H1 (cell line): ENCODE results near the gene CCNB1. TPM values are rescaled to one million over a fixed set of nuclear protein-coding genes. Genes with fewer than 3 reads are reported as not detected.

Experiments
- CHD1 ChIP-seq: IDR thresholded peaks from 2 replicates; pipeline ENCODE4 v1.6.1; 2012; ENCODE audit warnings: low read depth, low read length, improper control_type of control experiment
- CHD7 ChIP-seq: fragments of 300-600 bp; sonication (generic); IDR thresholded peaks from 2 replicates; pipeline ENCODE4 v1.7.1; 2012; ENCODE audit warnings: low read length, moderate library complexity, mild to moderate bottlenecking, inconsistent platforms; ENCODE audit not compliant: insufficient replicate concordance
- GABPA ChIP-seq: IDR thresholded peaks from 2 replicates; pipeline ENCODE4 v1.6.1; 2011; ENCODE audit warnings: mild to moderate bottlenecking, low read length, moderate library complexity, borderline replicate concordance; ENCODE audit not compliant: insufficient read depth
- HDAC6 ChIP-seq: IDR thresholded peaks from one replicate; pipeline ENCODE4 v1.7.1; 2012; ENCODE audit warnings: low read depth, mild to moderate bottlenecking, inconsistent platforms, low read length, moderate library complexity
- JUN ChIP-seq: IDR thresholded peaks from 2 replicates; pipeline ENCODE4 v1.6.1; 2011; ENCODE audit warnings: low read depth, mild to moderate bottlenecking, improper control_type of control experiment, low read length
- JUND ChIP-seq: IDR thresholded peaks from 2 replicates; pipeline ENCODE4 v1.6.1; 2011; ENCODE audit warnings: mild to moderate bottlenecking, improper control_type of control experiment, low read length
- RFX5 ChIP-seq: IDR thresholded peaks from 2 replicates; pipeline ENCODE4 v1.6.1; 2011; ENCODE audit warnings: low read depth, low read length, improper control_type of control experiment, borderline replicate concordance
- SRF ChIP-seq: IDR thresholded peaks from 2 replicates; pipeline ENCODE4 v1.6.1; 2011; ENCODE audit warnings: mild to moderate bottlenecking, low read depth, low read length, moderate library complexity
- TAF1 ChIP-seq: IDR thresholded peaks from 2 replicates; pipeline ENCODE4 v1.6.1; 2011; ENCODE audit warnings: mild to moderate bottlenecking, low read depth, low read length
- ZNF274 ChIP-seq: IDR thresholded peaks from 2 replicates; pipeline ENCODE4 v1.7.0; 2012; ENCODE audit warnings: low read length, borderline replicate concordance; ENCODE audit errors: extremely low read depth
- polyA plus RNA-seq, 7 experiments: library from polyadenylated mRNA; depleted of rRNA in 3 of 7; stranded (reverse) in 5 of 7; unstranded in 2 of 7; fragments of >200 nt in 5 of 7; fragments of 200-250 nt in 2 of 7; gene quantifications; 1 replicate in 5 of 7; 2 replicates in 1 of 7; 4 replicates in 1 of 7; pipeline versions ENCODE4 v1.2.1 to v1.2.3, GENCODE V29; 2011 to 2013; ENCODE audit warnings: missing spikeins in 2 of 7, mixed read lengths in 2 of 7
- total RNA-seq: library from RNA; stranded (reverse); fragmentation: NEBNext Ultra II Directional; extraction: Animal tissue kit (Norgen Biotek cat#: 25700); gene quantifications from 2 replicates; pipeline ENCODE4 v1.2.1, GENCODE V29; 2021

CCNB1 gene
- total and polyA plus RNA-seq, 2 of the 8 experiments (the other 6 are each of a cell fraction or from before 2014, with no cell fraction given), result 122 to 338 TPM

GRCh38 chr5:69217548-69218526, 50.9 kb downstream of the CCNB1 start (continued):
- no peak for TF ChIP-seq CHD7
- no peak for TF ChIP-seq JUND
- no peak for TF ChIP-seq GABPA
- TF ChIP-seq HDAC6, result no peak
- TF ChIP-seq SRF, result no peak
- TF ChIP-seq JUN, result no peak
- TF ChIP-seq TAF1, result peak; percentile 87
- TF ChIP-seq CHD1, result no peak
- TF ChIP-seq ZNF274, result no peak
- no peak for TF ChIP-seq RFX5
